Neural crest cell (in vitro differentiated cells): ENCODE data around the gene KHSRP. TPM values are rescaled to one million over a fixed set of nuclear protein-coding genes. Genes with fewer than 3 reads are reported as not detected.

Source experiments
- DNase-seq: peaks from one replicate; pipeline ENCODE4 v3.0.0; 2021; ENCODE audit warnings: low read depth, mixed read lengths, low spot score
- H3K27ac Mint-ChIP-seq: one replicate; pipeline ENCODE4 v1.8.0; 2021; ENCODE audit warnings: mild to moderate bottlenecking, mixed read lengths; ENCODE audit not compliant: unreplicated experiment
- H3K27me3 Mint-ChIP-seq: 2 replicates; pipeline ENCODE4 v1.8.0; 2021; ENCODE audit warnings: low read depth, mild to moderate bottlenecking, mixed read lengths
- H3K36me3 Mint-ChIP-seq: 2 replicates; pipeline ENCODE4 v1.8.0; 2021; ENCODE audit warnings: low read depth, mild to moderate bottlenecking, mixed read lengths
- H3K4me1 Mint-ChIP-seq: 2 replicates; pipeline ENCODE4 v1.8.0; 2021; ENCODE audit warnings: mixed read lengths
- H3K4me3 Mint-ChIP-seq: one replicate; pipeline ENCODE4 v1.8.0; 2021; ENCODE audit warnings: mild to moderate bottlenecking, mixed read lengths
- H3K9me3 Mint-ChIP-seq: 2 replicates; pipeline ENCODE4 v1.8.0; 2021; ENCODE audit warnings: mixed read lengths
- total RNA-seq: library from RNA; stranded (reverse); gene quantifications from 2 replicates; pipeline ENCODE4 v1.2.1, GENCODE V29; 2021
- TF ChIP-seq, protein P1 (sequence below): fragments of 200-600 bp; sonication (generic); conservative IDR thresholded peaks from 2 replicates; pipeline ENCODE4 v1.5.0; 2021; ENCODE audit warnings: antibody characterized with exemption, mild to moderate bottlenecking

Gene KHSRP
- total RNA-seq, 1 donor from 2014 or later: 678 TPM

DNA sequence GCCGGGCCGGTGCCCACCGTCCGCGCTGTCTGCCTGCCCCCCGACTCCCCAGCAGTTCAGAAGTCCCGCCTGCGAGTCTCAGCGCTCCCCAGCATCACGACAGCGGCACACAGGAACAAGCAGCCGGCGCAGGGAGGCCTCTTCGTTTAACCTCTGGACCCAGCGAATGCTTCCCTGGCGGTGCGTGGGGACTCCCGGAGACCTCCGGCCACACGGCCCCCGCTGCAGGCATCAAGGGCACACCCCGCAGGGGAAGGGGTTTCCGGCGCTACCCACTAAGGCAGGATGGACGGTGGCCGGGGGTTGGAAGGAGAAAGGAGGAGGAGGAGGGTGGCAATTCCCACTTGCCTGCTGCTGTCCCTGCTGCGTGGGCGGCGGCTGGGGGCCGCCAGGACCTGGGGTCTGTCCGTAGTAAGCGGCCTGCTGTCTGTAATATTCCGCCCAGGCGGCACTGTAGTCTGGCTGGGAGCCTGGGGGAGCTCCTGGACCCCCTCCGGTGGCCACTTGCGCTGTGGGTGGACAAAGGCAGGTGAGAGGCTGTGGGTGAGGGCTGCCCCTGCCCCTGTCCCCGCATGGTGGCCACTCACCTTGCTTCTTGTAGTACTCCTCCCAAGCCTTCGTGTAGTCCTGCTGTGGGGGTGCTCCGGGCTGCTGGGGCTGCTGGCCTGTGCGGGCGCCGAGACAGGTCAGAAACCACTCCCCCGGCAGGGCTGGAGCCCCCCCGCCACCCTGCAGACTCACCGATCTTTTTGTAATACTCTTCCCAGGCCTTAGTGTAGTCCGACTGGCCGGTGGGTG, 9.6 kb downstream of the KHSRP start:
- no peaks in the 10 kb centered on the region for H3K9me3 Mint-ChIP-seq
- TF ChIP-seq, protein P1, sequence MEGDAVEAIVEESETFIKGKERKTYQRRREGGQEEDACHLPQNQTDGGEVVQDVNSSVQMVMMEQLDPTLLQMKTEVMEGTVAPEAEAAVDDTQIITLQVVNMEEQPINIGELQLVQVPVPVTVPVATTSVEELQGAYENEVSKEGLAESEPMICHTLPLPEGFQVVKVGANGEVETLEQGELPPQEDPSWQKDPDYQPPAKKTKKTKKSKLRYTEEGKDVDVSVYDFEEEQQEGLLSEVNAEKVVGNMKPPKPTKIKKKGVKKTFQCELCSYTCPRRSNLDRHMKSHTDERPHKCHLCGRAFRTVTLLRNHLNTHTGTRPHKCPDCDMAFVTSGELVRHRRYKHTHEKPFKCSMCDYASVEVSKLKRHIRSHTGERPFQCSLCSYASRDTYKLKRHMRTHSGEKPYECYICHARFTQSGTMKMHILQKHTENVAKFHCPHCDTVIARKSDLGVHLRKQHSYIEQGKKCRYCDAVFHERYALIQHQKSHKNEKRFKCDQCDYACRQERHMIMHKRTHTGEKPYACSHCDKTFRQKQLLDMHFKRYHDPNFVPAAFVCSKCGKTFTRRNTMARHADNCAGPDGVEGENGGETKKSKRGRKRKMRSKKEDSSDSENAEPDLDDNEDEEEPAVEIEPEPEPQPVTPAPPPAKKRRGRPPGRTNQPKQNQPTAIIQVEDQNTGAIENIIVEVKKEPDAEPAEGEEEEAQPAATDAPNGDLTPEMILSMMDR: no peak
- H3K36me3 Mint-ChIP-seq: no peaks in the 10 kb centered on the region
- no peaks in the 10 kb centered on the region for H3K4me1 Mint-ChIP-seq
- no peak overlapping the region for H3K27ac Mint-ChIP-seq
- H3K27me3 Mint-ChIP-seq: no peaks in the 10 kb centered on the region
- no peak for DNase-seq
- H3K4me3 Mint-ChIP-seq: no peak overlapping the region

DNA sequence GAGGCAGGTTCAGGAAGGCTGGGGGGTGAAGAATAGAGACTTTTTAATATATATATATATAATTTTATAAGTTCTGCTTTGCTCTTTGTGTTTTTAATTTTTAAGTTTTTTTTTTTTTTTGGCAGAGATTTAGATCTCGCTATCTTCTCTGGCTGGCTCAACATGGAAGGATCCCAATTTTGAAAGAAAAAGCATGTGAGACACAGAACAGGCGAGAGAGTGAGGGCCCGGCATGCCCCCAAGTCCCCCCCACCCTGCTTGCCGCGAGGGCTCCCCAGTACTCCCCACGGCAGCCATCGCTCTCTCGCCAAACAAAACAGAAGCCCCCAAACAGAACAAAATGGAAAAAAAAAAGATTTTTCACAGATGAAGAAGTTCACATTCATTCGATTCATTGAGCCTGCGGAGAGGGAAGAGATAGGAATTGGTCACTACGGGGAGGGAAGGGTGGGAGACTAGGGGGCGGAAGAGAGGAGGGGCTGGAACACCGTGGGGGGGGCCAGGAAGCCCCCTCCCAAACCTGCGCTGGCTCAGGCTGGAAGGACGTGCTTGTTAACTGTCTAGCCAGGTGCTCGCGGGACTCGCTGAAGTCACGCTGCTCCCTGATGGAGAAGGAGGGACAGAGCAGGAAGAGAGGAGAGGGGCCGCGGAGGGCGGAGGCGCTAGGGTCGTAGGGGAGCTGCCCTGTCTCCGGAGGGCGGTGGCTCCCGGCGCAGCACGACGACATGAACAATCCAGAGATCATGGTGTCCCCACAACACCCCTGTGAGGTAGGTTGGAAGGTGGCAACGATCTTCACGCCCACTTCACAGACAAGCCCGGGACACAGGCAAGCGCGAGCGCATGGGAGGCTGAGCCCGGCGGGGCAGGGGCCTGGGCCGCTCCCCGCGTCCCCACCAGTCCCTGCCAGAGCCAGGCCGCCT, 10.6 kb downstream of the KHSRP start:
- H3K27me3 Mint-ChIP-seq: no peaks in the 10 kb centered on the region
- TF ChIP-seq, protein P1: no peak
- no peaks in the 10 kb centered on the region for H3K9me3 Mint-ChIP-seq
- H3K4me1 Mint-ChIP-seq: no peaks in the 10 kb centered on the region
- H3K27ac Mint-ChIP-seq: no peak overlapping the region
- no peak for DNase-seq
- no peaks in the 10 kb centered on the region for H3K36me3 Mint-ChIP-seq
- H3K4me3 Mint-ChIP-seq: no peak overlapping the region

DNA sequence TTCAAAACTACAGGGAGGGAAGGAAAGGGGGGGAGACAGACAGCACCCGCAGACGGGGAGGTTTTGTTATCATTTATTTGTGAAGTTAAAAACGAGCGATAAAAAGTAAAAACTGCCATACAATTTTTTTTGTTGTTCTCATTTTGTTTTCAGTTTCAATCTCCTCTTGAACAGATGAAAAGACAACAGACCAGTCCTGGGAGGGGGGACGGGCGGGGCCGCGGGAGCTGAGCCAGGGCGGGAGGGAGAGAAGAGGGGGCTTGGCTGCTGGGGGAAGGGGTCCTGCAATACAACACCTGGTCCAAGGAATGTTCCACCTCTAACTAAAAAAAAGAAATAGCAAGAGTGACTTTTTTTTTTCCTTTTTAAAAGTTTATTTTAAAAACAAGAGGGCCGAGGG, 11.3 kb downstream of the KHSRP start:
- Mint-ChIP-seq H3K4me1 (no peaks in the 10 kb centered on the region), H3K27me3 (no peaks in the 10 kb centered on the region), H3K27ac (no peak overlapping the region), H3K9me3 (no peaks in the 10 kb centered on the region), H3K4me3 (no peak overlapping the region), H3K36me3 (no peaks in the 10 kb centered on the region)
- TF ChIP-seq, protein P1: no peak
- no peak for DNase-seq

DNA sequence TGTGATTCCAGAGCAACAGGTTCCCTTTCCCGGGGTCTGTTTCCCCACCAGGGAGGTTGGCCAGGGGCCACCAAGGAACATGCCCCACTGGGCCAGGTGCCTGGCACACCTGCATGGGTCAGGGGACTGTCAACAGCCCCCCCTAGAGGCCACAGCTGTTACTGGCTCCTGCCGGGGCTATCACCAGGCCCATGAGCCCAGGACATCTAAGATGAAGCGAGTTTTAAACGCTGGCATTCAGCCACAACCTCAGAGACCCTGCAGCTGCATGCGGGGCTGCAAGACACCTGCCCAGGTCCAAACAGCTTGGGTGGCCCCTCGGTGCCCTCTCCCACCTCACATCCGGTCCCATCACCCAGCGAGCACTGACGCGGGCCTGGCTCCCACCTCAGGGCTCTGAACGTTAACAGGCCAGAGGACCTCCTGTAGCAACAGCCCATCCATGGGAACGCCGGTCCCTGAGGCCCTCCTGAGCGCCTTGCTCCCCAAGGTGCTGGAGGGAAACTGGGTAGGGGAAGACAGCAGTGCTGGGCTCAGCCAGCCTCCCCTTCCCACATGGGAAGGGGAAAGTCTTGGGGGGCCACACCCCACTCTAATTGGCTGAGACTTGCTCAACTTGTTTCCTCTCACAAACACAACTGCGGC, 12.0 kb downstream of the KHSRP start:
- DNase-seq: no peak
- H3K27ac Mint-ChIP-seq: no peak overlapping the region
- H3K27me3 Mint-ChIP-seq: no peaks in the 10 kb centered on the region
- TF ChIP-seq, protein P1: peak; percentile 64
- H3K36me3 Mint-ChIP-seq: no peaks in the 10 kb centered on the region
- no peaks in the 10 kb centered on the region for H3K9me3 Mint-ChIP-seq
- H3K4me1 Mint-ChIP-seq: no peaks in the 10 kb centered on the region
- peak overlapping the region; percentile 57 for H3K4me3 Mint-ChIP-seq

DNA sequence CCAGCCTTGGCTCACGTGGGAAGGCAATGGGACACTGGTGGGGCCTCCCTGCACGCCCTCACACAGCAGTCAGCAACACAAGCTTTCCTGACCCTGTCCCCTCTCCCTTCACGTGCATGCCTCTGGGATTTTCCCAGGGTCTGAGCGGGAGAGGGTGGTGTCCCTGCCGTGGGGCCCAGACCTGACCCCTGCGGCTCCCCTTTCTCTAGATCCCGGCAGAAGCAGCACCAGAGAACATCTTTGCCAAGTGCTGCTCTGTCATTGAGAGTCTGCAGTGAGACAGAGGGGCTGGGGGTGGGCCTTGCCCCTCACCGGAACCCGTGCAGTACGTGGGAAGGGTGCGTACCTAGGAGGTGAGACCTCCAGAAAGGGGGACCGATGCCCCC, 12.6 kb downstream of the KHSRP start:
- no peak for DNase-seq
- Mint-ChIP-seq H3K4me1 (no peaks in the 10 kb centered on the region), H3K36me3 (no peaks in the 10 kb centered on the region), H3K27ac (no peak overlapping the region), H3K4me3 (no peak overlapping the region), H3K27me3 (no peaks in the 10 kb centered on the region), H3K9me3 (no peaks in the 10 kb centered on the region)
- TF ChIP-seq, protein P1: no peak
